GM18499 (cell line): ENCODE data around the gene PLK1.

ENCODE experiments used
- ATAC-seq: cut with Tn5 transposase; IDR thresholded peaks from one replicate; pipeline ENCODE4 v1.9.1; 2021; ENCODE audit warnings: moderate number of reproducible peaks; ENCODE audit not compliant: insufficient read depth, unreplicated experiment

The PLK1 gene

DNA sequence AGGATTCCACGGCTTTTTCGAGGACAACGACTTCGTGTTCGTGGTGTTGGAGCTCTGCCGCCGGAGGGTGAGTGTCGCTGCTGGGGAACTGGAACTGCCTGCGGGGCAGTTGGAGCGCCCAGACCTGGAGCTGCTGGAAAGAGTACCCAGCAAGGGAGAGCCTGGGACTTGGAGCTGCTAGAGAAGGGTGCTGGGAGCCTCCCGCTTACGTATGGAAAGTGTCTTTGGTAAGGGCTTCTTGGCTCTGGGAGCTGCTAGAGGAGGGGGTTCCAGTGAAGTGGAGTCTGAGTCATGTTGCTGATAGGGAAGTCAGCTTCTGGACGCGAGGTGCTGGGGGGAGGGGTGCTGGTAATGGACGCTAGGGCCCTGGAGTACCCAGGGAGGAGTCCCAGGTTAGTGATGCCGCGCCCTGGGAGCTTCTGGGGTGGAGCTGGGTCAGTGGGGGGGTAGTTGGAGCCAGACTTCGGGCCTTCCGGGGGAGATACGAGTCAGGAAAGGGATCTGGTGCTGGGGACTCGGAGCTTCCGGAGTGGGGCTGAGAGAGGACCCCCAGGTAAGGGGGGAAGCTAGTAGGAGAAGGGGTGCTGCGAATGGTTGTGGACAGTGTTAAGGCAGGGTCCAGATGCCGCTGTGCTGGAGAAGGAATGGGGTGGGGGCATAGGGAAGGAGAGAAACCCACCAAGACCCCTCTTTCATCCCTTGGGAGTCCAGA is 741 bp downstream of the PLK1 start:
- no peak for ATAC-seq

DNA sequence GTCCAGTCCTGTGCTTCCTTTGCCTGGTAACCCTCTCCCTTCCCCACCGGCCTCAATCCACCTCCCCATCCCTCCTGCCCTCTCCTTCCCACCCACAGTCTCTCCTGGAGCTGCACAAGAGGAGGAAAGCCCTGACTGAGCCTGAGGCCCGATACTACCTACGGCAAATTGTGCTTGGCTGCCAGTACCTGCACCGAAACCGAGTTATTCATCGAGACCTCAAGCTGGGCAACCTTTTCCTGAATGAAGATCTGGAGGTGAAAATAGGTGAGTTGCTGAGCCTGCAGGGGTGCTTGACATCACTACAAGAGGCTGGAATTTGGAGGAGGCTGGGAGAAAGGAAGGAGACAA is 1.3 kb downstream of the PLK1 start:
- no peak for ATAC-seq

DNA sequence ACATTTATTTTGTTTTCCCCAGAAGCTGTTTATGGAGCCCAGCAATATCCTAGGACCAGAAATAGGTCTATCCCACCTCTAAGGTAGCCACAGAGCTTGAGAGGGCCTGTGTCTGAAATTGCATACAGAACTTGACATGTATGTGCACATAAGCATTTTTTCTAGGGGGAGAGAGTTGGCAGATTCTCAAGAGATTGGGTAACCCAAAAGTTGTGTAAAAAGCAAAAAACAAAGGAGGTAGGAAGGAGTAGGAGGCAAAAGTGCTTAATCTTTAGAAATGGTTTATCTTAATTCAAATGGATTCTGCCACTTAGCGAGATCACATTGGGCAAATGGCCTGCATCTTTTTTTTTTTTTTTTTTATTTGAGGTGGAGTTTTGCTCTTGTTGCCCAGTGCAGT is 3.5 kb downstream of the PLK1 start:
- ATAC-seq, result no peak

DNA sequence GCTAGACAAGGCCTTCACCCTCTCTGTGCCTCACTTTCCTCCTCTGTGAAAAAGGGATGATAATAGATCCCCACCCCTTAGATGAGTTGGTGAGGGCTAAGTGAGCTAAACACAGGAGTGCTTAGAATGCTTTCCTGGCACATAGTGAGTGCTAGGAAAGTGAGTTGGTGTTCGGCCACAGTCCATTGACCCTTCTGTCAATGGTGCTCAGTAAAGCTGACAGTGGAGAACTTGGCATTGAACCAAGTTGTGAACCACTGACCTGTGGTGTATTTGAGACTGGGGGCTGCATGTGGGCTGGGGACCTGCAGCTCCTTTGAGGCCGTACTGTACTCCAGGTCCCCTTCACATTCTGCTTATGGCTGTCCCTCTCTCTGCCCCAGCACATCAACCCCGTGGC is 4.8 kb downstream of the PLK1 start:
- ATAC-seq, result no peak

DNA sequence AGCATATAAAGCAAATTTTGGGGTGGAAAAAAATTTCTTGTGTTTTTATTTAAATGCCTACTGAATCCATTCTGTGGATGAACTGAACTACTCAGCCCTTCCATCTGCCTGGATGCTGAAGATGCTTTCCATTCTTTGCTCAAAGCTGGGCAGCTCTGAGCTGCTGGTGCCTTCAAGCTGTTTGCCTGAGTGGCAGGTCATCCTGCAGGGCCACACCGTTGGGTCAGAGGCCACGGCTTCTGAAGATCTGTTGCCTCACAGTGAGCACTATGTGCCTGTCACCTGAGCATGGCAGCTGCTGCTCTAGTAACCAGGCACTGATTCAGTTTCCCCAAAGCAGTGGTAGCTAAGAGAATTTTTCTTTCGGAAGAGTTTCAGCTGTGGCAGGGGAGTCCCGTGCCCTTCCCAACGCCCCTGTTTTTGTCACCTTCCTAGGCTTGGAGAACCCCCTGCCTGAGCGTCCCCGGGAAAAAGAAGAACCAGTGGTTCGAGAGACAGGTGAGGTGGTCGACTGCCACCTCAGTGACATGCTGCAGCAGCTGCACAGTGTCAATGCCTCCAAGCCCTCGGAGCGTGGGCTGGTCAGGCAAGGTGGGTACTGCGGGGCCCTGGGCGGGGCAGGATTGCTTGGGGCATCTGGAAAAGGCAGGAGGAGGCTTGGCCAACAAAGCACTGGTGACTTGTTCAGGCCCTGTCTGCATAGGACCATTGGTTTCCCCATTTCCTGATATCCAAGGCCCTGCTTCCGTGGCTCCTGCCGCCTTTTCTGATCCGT is 8.5 kb downstream of the PLK1 start:
- no peak for ATAC-seq

DNA sequence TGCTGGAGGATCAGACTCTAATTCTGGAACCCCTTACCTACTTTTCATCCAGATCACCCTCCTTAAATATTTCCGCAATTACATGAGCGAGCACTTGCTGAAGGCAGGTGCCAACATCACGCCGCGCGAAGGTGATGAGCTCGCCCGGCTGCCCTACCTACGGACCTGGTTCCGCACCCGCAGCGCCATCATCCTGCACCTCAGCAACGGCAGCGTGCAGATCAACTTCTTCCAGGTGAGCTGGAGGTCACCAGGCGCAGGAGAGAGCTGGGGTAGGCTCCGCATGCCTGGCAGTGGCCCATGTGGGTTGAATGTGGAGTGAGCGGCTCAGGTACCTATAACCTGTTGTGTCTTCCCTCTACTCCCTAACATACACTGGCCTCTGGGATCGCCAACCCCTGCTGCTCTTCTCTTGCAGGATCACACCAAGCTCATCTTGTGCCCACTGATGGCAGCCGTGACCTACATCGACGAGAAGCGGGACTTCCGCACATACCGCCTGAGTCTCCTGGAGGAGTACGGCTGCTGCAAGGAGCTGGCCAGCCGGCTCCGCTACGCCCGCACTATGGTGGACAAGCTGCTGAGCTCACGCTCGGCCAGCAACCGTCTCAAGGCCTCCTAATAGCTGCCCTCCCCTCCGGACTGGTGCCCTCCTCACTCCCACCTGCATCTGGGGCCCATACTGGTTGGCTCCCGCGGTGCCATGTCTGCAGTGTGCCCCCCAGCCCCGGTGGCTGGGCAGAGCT is 10.9 kb downstream of the PLK1 start:
- no peak for ATAC-seq

DNA sequence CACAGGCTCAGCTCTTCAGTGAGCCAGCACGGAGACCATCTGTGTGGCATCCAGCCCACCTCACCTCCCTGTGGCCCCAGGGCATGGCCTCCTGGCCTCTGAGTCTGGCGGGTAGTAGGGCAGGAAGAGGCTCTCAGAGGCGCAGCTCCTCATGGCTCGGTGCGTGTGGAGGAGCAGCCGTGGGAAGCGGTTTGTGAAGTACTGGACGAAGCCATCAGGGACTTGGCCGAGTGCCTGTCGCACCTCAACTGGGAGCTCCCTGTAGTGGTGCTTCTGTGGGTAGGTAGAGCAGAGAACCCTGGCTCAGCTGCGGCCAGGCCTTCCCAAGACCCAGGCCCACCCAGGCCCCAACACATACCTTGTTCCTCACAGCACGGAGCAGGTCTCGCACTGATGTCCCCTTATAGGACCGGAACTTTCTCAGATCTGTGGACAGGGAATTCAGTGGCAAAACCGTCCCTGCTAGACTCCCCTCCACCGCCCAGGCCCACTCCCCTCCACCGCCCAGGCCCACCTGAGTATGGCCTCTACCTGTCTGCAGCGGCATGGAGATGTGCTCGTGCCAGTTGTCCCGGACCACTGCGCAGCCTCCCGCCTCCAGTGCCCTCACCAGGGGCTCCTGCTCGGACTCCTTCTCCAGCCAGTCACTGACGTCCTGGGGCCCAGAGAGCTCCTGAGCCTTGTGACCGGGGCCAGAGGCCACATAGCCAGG is 12.2 kb downstream of the PLK1 start:
- ATAC-seq, result no peak

DNA sequence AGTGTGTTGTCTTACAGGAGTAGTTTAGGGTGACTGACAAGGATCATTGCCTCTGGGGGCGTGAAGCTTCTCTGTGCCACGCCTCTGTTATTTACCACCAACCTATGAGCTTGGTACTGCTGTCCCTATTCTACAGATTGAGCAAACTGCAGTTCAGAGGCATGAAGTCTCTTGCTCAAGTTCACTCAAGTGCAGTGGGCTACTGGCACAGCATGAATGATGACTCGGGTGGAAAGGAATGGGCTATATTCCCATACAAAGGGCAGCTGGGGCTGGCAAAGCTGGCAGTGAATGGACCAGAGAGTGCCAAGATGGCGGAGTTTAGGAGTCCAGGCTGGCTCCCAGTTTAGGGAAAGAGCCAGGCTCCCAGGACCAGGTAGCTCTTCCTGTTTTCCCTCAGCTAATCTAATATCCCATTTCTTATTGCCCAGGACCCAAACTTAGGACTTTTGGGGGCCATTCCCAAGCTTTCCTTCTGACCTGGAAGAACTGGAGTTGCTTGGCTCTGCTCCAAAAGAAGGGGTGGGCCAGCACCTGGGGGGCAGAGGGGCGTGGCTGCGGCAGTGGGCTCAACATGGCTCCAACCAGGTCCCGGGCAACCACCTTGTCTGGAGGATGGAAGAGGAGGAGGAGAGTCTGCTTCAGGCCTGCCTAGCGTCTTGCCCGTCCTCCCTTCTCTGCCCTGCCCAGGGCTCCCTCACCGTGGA is 12.9 kb downstream of the PLK1 start:
- no peak for ATAC-seq

DNA sequence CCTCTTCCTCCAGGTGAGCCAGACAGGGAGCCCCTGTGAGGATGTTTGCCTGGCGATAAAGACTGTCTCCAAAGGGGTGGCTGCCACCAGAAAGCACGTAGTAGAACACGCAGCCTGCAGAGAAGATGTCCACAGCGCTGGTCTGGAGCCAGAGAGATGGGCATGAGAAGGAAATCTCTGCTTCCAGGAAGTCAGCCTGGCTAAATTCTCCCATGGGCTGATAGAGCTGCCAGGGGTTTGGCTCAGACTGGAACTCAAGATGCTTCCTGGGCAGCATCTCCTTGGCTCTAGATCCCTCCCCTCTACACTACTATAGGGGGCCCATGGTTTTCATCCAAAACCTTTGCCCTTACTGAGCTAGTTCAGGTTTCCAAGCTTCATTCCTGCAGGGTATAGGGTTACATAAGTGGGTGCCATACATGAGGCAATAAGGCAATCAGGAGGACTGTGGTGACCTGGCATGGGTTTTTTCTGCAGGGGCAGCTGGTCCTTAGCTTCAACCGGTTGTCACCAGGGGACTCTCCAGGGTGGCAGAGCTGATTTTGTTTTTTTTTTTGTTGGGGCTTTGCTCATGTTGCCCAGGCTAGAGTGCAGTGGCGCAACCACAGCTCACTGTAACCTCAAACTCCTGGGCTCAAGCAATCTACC is 13.6 kb downstream of the PLK1 start:
- no peak for ATAC-seq

DNA sequence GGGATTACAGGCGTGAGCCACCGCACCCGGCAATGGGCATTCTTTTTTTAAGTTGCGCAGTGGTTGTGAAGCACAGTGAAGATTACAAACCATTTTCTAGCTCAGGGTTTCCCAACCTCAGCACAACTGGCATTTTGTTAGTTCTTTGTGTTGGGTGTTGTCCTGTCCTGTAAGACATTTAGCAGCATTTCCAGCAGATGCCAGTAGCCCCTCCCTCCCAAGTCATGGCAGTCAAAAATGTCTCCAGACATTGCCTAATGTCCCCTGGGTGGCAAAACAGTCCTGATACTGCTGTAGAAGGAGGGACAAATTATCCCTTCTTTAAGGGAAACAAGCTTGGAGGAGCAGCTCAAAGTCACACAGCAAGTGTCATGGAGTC is 15.6 kb downstream of the PLK1 start:
- no peak for ATAC-seq

DNA sequence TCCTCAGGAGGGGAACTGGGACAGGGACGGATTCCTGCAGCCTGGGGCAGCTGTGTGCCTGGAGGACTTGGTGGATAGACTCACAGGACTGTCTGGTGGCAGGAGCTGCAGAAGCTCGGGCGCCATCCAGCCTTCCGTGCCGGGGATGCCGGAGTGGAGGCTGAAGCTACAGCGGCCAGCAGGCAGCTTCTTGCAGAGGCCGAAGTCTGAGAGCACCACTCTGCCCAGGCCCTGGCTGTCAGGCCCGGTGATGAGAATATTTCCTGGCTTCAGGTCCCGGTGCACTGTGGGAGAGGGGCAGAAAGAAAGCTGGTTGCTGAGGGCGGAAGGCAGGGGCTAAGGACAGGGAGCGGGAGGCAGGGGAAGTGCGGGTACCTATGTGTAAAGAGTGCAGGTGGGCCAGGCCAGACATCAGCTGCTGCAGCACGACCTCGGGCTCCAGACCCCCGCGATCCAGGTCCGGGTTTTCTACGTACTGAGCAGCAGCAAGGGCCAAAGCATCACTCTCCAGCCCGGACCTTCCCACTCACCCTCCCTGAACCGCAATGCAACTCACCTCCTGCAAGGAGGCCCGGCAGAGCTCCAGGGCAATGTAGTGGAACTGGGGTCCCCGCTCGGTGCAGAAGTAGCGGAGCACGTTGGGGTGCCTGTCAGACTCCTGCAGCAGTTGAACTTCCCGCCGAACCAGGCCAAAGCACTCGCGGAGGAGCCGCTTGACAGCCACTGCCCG is 16.1 kb downstream of the PLK1 start:
- ATAC-seq, result no peak

DNA sequence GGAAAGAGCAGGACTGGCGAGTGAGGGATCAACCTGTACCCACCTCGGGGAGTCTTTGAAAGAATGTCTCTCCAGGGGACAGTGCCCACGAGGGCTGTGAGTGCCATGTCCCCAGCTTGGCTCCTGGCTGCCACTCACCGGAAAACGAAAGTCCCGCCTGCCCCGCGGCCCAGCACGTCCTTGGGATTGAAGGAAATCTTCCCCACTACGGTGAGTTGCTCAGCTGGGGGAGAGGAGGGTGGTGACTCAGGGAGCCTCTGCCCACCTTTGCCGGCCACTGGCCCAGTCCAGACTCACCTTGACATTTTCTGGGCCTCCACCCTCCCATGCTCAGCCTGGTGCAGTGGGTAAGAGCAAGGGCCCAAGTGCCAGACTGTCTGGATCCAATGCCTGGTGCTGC is 17.1 kb downstream of the PLK1 start:
- ATAC-seq, result no peak

DNA sequence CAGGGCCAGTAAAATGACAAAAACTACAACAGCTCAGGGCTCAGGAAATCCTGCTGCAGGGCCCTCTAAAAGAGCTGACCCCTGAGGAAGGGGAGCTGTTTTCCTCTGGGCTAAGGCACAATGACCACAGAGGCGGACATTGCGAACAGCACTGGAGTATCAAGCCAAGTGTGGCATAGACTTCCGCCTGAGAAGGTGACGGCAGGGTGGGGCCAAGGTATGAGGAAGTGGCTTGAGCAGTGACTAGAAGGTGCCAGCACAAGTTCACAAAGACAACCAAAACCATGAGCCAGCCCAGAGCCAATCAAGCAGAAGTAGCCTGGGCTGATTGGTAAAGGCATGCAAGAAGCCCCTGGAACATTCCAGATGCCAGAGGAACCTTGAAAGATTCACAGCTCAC is 20.4 kb downstream of the PLK1 start:
- ATAC-seq, result no peak

DNA sequence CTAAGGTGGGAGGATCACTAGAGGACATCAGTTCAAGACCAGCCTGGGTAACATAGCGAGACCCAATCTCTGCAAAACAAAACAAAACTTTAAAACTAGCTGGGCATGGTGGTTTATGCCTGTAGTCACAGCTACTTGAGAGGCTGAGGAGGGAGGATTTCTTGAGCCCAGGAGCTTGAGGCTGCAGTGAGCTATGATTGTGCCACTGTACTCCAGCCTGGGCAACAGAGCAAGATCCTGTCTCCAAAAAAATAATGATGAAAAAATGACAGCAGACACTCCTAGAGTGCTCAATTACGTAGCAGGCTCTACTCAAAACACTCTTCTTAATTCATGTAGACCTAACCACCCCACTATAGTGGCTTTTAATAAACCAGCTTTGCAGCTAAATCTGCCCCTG is 21.4 kb downstream of the PLK1 start:
- ATAC-seq, result no peak

DNA sequence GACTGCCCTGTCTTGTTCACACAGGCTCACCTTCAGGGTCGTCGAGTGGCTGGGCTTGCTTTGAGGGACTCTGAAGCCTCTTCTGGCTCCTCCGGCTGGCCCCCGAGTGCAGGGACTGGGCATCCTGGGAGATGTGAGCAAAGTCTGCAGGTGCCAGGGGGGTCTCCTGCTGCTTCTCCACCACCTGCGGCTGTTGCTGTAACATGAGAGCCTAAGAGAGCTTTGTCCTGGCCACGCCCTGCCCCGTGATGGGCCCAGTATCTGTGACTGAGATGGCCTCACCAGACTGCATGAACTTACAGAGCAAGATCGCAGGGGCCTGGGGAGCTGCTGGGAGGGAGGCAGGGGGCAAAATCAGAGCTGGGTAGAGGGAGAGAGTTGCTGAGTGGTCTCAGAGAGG is 21.8 kb downstream of the PLK1 start:
- no peak for ATAC-seq

DNA sequence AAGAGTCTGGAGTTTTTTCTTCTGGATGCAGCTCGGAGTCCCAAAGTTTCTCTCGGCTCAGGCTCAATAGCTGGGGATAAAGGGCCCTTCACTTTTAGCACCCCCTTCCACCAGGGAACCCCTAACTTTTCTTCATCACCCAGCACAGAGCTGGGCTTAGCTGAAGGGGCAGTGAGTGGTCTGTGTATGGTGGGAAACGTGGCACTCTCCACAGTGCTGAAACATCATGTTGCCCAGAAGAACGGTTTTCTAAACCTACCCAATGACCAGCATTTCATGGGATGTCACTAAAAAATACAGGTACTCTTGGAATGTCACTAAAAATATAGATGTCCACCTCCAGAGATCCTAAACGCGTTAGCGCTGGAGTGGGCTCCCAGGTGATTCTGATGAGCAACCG is 22.4 kb downstream of the PLK1 start:
- ATAC-seq, result no peak

DNA sequence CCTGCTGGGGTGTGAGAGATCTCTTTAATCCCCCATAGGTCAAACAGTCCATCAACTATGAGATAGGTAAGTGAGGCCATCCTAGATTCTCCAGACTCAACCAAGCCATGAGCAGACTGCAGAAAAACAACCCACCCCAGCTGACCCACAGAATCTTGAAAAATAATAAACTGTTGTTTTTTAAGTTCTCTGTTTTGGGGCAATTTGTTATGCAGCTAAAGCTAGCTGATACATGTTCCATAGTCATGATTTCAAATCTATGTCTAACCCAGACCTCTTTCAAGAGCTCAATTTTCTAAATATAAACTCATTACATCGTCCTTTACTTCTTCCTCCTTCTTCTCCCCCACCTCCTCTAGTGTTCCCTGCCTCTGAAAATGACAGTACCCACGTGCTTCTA is 24.3 kb downstream of the PLK1 start:
- no peak for ATAC-seq

DNA sequence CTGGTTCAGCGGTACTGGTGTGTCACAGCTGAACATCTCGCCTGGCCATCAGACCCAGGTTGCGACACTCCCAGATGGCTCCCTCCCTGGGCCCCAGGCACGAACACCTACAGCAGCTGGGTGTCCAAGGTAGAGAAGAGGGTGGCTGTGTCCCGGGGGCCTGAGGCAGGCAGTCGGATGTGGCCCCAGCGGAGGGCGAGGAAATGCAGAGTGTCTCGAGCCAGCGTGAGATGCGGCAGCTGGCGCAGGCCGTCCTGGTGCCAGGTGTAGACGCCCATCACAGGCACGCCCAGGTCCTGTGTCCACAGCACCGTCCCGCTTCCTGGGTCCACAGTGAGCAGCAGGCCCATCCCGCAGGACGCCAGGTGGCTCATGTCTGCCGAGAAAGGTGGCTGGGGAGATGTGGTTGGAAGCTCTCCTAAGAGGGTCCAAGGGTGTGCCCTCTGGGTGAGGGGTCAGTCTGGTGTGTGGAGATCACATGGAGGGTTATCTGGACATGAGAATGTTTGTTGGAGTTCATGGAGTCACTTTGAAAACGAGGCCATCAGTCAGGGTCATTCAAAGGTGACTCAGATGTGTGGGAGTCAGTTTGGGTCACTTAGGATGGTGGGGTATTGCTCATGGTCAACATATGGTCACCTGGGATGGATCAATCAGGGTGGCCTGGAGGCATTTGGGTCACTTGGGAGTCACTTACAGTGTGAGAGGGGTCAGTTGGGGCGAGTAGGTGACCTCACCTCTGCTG is 26.3 kb downstream of the PLK1 start:
- ATAC-seq, result no peak

DNA sequence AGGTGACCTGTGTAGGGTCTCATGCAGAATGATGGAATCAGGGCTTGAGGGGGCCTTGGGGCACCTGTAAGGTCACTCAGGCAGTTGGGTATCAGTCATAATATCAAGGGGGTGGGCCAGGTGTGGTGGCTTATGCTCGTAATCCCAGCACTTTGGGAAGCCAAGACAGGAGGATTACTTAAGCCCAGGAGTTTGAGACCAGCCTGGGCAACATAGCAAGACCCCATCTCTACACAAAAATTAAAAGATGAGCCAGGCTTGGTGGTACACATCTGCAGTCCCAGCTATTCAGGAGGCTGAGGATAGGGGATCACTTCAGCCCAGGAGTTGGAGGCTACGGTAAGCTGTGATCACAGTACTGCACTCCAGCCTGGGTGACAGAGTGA is 26.8 kb downstream of the PLK1 start:
- no peak for ATAC-seq
